ENCODE data around the gene SNAP47.

The SNAP47 gene

GRCh38 chr1:227785805-227786671, 50.8 kb downstream of the SNAP47 start:
- no peak for DNase-seq (ENCODE audit: low read depth)

DNA sequence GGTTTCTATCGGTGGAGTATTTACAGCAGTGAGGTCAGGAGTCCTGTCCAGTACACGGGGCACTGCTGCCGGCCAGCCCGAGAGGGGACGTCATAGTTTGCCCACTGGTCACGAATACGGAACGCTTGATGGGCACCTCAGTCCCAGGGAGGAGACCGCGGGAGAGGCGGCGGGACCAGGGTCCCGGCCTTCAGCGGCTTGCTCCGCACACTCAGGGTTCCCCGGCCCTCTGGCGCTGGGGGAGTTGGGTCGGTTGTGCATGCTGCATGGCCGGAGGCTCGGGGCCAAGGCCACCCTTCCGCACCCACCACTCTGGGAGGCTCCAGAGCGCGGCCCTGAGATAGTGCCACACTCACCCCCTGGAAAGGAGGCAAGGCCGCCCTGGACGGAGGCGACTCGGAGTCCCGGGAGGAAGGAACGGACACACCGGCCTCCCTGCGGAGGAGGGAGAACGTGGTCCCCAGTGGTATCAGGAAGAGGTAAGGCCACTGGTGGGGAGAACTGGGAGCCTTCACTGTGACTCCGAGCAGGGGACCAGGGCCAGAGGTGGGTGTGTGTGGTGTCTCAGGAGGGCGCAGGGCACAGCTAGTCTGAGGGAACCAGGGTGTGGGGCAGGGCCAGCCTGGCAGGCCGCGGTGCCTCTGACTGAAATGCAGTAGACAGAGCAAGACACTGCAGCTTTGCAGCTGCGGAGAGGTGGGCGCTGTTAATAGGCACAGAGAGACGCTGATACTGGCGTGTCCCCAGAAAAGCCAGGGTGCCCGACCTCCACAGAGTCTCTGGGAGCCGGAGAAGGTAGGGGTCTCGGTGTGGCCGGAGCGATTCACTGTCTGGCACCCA, 51.7 kb downstream of the SNAP47 start:
- DNase-seq (ENCODE audit: low read depth): no peak

DNA sequence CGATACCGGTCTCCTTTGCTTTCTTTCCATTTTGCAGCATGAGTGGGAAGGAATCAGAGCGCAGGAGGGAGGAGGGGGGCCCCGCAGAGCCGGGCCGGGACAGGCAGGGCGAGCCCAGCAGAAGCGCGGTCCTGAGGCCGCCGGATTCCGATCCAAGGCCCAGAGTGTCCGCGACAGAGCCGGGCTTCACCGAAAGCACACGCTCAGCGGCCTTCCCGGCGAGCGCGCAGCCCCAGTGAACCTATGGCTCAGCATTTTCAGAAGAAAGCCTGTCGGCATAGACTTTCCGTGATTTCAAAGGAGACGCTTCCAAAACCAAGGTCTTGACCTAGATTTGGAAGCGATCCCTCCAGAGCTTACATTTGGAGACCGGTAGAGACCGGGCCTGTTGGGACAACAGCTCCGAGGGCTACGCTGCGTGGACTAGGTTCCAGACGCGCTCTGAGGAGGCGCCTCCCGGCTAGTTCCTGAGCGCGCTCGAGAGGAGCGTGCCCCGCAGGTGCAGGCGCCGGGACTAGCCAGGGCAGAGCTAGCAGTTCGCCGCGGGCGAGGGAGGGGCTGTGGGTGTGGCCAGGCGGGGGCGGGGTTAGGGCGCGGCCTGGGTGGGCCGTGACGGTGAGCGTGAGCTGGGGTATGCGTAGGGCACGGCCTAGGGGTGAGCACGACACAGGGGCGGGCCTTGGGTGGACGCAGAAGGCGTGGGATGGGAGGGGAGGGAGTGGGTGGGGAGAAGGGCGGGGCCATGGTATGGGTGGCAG, 52.5 kb downstream of the SNAP47 start:
- DNase-seq (ENCODE audit: low read depth): peak; percentile 17

DNA sequence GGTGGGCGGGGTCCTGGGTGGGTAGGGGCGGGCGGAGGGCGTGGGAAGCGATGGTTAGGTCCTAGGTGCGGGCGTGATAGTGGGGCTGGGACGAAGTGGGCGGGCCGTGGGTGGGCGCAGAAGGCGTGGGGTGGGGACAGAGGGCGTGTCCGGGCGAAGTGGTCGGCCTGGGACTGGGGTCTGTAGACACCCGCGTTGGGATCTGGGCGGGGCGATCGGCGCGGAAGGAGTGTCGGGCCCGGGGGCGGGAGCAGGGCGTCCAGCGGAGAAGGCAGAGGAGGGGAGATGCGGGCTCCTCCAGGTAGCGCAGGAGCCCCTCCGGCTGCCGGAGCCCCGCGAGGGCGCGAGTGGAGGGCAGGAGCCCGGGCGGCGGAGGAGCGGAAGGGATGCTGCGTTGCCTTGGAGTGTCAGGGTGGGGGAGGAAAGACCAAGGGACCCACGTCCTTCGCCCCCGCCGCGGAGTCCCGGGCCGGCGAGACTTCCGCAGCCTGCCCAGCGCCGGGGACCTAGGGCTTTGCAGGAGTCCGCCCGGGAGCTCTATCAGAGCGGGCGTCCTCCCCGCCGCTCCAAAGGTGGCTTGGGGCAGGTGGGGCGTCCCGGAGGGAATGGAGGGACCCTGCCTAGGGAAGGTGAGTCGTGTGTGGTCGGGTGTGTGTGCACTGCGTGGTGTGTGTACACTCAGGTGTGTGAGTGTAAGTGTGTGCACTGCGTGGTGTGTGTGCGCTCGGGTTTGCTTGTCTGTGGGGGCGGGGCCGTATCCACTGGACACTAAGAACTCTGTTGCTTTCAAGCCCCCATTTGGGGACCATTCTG, 53.2 kb downstream of the SNAP47 start:
- no peak for DNase-seq (ENCODE audit: low read depth)

DNA sequence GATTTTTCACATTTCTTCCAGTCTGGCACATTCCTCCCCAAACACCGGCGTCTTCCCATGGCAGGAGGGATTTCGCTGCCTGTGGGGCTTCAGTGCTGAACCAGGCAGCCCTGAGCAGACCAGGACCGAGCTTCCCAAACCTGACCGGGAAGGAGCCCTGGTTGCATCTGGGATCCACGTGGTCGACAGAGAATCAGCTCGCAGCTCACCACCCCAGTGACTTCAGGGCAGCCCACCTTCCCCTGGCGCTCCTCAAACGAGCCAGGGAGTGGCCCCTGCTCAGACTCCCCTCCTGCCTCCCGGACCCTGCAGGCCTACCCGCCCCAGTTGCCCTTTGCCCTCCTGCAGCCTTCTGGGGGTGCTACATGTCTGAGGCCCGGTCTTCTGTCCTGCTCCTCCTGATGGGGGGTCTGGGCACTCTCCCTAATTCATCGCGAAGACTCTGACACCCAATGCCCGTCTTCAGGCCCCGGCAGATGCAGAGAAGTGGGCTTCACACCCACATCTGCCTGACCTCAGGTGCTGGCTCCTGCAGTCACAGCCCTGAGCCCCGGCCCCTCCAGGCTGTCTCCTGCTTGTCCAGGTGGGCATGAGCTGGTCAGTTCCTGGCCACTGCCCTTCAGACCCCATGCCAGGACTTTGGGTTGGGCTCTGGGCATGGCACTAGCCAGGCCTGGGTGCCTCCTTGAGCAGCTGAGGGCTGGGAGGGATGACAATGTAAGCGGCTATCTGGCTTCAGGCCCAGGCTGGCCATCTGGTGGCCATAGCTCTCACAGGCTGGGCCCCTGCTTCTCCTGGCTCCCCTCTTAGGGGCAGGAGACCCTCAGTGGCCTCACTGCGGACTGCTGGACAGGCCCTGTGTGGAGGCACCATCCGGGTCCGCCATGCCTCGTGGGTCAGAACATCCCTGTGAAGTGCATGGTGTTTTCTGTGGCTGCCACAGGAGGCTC, 54.1 kb downstream of the SNAP47 start:
- DNase-seq (ENCODE audit: low read depth): no peak

- no peak for DNase-seq (ENCODE audit: low read depth)
These were observed 54.8 kb downstream of the SNAP47 start for GRCh38 chr1:227790034-227790400.

- DNase-seq (ENCODE audit: low read depth): no peak
These were observed 55.6 kb downstream of the SNAP47 start for GRCh38 chr1:227790868-227791267.

DNA sequence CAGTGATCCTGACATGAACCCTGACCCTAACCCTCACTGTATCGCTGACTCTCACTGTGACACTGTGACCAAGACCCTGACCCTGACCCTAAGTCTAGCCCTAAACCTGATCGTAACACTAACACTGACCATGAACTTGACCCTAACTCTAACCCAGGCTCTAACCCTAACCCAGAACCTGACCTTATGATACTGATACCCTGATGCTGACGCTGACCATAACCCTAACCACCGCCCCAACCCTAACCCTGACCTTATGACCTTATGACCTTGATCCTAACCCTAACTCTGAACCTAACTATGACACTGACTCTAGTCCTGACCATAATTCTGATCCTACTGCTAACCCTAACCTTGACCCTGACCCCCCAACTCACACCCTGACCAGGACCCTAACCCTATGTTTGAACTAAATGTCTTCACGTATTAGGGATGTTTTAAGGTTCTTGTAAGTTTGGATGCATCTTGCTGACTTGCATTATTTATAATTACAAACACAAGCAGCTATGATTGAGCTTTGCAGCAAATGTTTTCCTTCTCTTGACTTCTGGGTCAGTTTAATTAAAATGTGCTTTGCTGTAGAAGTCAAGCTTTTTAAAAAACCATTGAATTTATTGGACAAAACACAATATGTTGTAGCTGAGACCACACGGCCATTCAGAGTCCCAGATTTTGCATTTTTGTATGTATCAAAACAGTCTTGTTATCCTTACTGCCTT, 56.3 kb downstream of the SNAP47 start:
- DNase-seq (ENCODE audit: low read depth): no peak

GRCh38 chr1:227792216-227793078, 57.2 kb downstream of the SNAP47 start:
- DNase-seq (ENCODE audit: low read depth): no peak

DNA sequence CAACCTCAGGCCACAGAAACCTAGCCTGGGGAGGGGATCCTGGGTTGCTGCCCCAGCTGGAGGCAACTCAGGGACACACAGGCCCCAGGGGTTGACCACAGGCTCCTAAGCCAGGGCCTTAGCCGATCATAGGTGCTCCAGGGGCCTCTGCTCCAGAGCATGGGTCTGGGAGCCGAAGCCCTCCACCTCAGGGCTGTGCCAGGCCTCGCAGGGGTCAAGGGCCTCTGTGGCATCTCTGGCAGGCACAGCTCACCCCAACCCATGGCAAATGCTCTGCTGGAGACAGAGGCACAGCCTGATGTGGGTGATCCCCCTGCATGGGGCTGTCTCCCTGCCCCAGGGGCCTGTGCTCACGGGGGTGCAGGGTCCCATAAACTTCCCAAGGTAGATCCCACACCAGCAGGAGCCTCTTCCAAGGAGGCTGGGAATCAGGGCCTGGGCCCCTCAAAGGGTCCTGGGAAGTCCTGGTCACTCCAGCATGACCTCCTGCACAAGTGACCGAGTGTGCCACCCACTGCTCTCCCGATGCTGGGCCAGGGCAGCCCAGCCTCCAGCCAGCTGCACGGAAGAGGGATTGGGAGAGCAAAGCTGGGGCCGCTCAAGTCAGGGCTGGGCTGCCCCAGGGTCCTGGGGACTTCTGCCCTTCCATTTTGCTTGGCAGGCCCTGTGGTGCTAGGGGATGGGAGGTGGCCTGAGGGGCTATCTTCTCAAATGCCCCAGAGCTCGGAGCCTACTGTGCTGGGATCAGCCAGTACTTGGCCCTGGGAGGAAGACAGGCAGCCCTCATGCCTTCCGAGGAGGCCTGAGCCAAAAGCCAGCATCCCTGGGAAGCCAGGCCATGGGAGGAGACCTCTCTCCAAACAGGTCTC, 58.1 kb downstream of the SNAP47 start:
- DNase-seq (ENCODE audit: low read depth): no peak

DNA sequence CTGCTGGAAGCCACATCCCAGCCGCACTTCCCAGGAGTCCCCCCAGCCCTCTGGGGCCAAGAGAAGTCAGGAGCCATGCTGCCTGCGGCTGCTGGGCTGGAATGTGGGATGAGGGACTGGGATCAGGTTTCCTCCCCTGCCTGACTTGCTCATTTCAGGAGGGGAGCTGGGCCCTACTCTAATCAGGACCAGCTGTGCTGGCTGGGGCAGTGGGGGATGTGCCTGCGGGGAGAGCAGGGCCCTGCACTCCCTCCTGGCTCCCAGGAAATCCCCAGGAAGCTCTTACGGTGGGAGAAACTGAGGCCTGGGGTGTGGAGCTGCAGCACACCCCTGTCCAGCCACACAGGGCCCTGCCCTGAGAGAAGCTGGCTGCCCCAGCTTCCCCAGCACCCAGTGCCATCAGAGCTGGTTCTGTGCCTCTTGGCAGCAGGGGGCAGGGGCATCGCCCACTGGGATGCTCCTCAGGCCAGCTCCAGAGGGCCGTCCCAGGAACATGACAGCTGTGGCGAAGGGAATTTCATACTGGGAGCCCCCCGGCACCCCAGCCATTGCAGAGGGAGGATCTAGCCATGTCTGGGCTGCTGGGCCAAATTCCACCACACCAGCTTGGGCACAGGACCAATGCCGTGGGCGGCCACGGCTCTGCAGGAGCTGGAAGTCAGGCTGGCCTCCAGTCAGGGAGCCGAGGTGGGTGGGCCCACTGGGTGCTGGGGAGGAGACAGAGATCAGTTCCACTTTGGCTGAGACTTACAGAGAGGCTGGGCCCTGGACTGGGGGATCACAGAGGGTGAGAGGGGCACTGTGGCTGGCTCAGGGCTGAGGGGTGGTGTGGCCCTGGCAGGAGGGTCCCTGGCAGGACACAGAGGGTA, 58.9 kb downstream of the SNAP47 start:
- peak; percentile 26 for DNase-seq (ENCODE audit: low read depth)

GRCh38 chr1:227794817-227795192, 59.6 kb downstream of the SNAP47 start:
- no peak for DNase-seq (ENCODE audit: low read depth)

- no peak for DNase-seq (ENCODE audit: low read depth)
These were observed 60.5 kb downstream of the SNAP47 start for GRCh38 chr1:227795732-227796131.

DNA sequence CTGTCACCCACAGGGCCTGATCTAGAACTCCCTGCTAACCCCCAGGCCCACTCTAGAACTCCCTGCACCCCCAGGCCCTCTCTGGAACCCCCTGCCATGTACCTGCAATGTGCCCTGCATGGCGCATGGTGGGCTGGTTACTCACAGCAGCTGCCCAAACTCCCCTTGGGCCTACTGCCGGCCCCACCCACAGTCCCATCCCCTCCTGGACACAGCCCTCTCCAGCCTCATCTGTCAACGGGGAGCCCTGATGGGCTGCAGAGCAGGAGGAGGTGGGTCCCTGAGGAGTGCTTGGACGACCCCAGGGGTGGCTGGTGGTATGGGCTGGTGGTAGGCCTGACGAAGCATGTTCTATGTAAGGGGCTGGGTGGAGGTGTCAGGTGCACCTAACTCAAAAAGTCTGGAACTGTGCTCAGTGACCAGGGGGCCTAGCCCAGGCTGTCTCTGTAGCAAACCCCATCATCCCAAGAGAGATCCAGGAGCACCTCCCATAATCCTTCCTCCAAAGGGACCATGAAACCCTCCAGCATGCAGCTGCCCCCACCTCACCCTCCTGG, 61.2 kb downstream of the SNAP47 start:
- no peak for DNase-seq (ENCODE audit: low read depth)

DNA sequence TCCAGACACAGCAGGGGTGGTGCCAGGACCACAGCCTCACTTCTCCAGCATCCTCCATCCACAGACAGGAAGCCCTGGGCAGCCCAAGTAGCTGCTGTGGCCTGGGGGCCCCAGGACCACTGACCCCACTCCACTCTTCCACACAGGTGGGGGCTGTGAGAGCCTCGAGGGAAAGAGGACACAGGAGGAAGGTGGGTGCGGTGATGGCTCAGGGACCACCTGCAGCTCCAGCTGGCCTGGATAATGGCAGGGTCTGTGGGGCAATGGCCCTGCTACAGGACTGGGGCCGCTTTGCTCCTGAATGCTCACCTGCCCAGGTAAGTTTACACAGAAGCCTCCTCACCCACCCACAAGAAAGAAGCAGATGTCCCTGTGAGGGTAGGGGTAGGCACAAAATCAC, 61.9 kb downstream of the SNAP47 start:
- DNase-seq (ENCODE audit: low read depth): no peak

GRCh38 chr1:227797625-227798024, 62.4 kb downstream of the SNAP47 start:
- no peak for DNase-seq (ENCODE audit: low read depth)

All from HS-27A (cell line).